Nucleus accumbens (tissue), 56 donors: ENCODE results near the gene BCAR3.
A peak's percentile ranks its signal among the peaks of the same experiment; 100 is the strongest.
"Not testable (repeated sequence)": the region's sequence is repeated elsewhere in the genome, so short reads cannot be mapped to it uniquely, and the experiment has no call there.

Experiments
- DNase-seq, 56 donors: peaks; one replicate each; lab custom pipeline; 2025; lab: John Stamatoyannopoulos, UW

Gene BCAR3

DNA sequence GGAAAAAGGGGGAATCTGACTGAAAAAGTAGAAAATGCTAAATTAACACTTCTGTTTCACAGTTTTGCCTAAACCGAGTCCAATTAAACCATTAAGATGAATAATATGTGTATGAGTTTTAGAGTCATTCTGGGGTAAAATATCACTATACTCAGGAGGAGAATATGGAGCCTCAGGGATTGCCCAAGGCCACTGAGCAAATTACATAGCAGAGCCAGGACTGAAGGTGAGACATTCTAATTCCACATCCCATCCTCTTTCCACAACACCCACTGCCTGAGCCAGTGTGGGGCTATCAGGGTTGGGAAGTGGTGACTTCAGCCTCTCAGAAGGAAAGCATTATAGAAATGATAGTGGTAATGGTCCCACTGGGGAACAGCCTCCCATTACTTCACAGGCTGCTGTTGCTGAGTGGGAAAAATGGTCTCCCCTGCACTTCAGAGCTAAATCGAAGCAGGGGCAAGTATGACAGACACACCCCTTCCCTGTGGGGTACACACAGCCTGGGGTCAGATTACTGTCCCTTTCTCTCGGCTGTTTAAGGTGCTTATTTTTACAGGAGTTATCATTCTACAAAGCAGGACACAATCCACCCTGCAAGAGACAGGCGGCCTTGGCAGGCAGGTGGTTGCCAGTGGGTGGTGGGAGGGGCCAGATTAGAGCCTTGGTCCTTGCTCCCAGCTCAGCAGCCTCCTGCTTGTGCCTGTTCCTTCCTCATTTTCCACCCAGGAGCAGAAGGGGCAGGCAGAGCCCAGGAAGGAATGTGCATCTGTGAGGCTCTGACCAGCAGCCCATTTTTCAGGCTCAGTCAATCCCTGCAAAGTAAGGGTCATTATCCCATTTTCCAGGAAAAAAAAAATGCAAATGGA lies 9.5 kb upstream of the BCAR3 start:
- DNase-seq, result no peak

DNA sequence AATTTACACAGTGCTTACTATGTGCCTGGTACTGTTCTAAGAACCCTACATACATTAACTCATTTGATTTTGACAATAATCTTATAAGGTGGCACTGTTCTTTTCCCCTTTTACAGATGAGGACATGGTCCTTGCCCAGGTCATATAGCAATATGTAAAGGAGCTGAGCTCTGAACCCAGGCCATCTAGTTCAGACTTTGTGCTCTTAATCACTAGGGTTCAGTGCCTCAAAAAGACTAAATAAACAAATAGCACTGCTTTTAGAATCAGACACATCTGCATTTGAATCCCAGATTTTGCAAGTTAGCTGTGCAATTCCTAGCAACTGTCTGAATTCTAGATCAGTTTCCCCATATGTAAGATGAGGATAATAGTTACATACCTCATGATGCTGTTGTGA lies 8.7 kb upstream of the BCAR3 start:
- DNase-seq, result no peak

DNA sequence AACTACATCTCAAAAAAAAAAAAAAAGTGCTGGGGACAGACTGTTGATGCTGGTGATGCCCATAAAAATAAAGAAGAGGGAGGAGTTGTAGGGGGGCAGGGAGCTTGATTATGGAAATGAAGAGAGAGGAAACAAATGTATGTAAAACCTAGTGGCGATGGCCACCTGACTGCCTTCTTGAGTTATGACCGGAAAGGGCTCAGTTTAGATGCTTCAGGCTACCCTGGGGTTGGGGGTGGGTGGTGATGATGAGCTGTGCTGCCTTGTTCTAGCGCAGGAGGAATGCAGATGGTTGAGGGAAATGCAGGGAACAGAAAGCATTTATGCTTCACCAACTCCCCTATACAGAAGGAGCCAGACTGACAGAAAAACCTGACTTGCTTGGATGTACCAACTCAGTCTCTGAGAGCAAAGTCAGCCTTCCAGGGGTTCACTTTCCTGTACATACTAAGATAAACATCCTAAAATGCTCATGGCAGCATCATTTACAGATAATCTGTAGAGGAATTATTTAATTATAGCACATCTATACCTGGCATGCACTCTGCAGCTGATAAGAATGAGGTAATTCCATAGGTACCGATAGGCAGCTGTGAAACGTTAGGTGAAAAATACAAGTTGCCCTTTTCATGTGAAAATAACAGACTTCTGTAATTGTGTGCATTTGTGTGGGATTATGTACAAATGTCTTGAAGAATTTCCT lies 8.0 kb upstream of the BCAR3 start:
- no peak for DNase-seq

DNA sequence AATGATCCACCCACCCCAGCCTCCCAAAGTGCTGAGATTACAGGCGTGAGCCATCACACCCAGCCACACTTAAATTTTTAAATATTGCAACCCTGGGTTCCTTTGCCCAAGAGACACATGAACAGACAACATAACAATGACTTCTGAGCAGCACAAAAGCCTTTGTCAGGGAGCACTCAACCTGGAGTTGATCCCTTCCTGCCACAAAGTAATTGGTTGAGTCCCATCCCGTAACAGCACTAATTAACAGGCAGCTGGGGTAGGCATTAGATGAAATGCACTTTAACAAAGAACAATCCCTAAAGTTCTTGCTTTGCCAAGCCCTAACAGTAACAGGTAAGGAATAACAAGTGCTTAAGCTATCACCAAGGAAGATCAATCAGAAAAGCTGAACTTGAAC lies 5.9 kb upstream of the BCAR3 start:
- DNase-seq, result no peak

DNA sequence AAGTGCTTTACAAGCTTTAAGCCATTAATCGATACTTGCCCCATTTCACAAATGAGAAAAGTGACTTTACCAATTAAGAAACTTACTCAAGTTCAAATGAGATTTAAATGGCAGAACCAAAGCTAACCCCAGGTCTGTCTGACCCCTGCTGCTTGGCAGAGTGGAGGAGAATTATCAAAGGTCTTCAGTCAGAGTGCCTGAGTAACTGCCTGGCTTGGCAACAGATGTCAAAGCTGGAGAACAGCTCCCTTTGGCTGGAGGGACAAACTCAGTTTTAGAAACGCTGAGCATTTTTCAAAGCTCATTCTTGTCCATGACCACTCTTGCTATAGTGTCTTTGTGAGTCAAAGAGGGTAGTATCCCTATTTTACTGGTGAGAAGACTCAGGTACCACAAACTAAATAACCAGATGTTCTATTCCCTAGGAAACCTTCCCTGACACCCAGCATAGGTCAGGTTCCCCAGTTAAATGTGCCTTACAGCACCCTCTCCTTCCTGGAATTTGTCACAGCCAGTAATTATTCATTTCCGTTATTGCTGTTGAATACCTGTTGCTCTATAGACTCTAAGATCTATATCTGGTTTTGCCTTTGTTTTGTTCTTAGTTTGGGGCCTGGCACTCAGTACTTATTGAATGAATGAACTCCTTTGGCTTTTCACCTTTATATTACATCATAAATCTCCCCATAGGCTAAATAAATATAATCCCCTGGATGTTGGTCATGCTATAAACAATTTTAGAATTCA lies 5.0 kb upstream of the BCAR3 start:
- DNase-seq, result no peak

DNA sequence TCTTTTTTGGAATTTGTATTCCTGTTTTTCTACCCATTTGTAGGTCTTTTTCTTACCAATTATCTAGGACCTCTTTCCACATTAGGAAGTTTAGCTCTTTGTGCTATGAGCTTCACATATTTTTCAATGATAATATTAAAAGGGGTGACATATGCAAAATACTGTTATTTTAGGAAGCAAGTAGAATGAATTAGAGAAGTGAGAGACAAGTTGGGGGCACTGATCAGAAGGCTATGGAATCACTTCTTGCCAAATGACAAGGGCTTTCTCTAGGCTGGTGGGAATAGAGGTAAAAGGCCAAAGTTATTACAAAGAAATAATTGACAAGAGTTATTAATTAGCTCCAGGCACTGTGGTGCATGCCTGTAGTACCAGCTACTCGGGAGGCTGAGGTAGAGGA lies 4.3 kb upstream of the BCAR3 start:
- DNase-seq, result no peak

DNA sequence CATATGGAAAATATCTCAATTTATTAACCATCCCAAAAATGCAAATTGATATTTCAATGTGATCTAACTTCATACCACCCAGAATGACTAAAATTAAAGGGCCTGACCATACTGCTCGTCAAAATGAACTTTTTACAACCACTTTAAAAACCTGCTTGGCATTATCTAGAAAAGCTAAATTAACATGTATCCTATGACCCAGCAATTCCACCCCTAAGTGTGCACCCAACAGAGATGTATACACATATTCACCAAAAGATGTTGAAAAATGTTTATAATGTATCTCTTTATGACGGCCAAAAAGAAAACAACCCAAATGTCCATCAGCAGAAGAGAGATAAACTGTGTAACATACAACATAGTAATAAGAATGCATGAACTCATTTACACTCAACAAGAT lies 1.6 kb upstream of the BCAR3 start:
- no peak for DNase-seq

DNA sequence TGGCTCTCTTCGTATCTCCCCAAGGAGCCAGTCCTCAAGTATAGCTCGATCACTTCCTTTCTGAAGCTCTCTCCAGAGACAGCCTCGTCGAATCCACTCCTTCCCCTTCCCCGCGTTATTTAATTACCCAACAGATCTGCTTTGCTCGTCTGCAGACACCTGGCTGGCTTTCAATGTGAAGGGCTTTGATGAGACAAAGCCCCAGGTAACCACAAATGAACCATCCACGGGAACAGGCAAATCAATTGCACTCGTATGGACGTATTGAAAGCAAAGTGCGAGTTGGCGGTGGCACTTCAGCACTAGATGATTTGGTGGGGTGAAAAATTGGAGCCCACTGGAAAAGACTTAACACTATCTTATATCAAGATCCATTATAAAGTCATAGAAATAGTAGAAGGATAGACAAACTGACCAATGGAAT lies 364 bp upstream of the BCAR3 start:
- no peak for DNase-seq

DNA sequence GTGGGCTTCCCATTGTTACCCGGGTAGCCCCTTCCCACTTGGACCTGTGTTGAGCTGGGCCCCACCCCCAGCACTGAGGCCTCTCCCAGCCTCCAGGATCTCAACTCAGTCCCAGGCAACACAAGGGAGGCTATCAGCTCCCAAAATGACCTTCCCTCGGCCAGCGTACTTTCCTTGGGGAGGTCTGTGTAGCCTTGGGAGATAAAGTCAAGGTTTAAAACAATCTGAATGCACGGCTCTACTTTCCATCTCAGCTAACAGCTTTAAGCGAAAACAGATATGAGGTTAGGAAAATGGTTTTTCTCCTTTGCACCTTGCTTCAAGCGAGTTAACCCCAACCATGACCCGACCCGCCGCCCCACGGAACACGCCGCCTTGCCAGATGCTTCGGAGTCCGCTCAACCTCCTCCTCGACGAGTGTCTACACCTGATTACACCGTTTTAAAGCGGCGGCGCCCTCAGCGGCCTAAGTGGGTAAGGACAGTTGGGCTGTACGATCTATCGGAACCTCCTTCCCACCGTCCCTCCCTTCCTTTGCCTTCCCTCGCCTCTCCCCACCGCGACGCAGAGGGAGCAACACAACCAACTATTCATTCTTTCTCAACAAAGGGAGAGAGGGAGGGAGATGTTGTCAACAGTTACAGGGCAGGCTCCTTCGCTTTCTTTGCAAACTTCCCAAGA lies 1.1 kb downstream of the BCAR3 start:
- DNase-seq, result peak in 44 of 56 donors; percentile 15 to 76 (median 40)

DNA sequence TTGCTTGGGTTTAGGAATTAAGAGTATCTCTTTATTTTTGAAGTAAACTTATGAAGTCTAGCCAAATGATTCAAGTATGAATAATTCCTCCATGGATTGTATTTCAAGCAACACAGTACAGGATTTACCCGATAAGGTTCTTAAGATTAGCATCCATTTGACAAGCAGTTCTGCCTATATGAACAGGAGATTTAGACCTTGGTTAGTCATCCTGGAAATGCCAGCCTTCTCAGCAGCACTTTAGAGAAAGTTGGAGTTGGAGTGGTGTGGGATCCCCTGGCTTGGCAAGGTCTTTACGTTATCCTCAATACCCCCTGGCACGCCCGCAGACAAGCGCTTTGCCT lies 1.6 kb downstream of the BCAR3 start:
- peak in 1 of 56 donors; percentile 6 for DNase-seq

DNA sequence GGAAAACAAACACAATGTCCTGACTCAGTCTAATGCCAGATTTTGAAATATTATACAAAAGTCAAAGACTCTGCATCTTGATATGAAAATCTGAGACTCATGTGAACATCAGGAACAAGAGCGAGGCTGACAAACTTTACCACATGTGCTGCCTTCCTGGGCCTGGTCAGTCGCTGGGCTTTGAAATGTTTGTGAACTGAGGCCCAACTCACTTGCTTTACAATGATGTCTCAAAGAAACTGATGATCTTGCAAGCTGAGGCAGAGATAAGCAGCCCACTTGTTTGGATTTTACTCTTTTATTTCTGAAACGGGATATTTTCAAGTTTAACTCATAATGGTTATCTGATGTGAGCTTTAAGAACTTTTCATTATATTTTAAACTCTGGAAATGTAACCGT lies 2.1 kb downstream of the BCAR3 start:
- DNase-seq, result no peak

DNA sequence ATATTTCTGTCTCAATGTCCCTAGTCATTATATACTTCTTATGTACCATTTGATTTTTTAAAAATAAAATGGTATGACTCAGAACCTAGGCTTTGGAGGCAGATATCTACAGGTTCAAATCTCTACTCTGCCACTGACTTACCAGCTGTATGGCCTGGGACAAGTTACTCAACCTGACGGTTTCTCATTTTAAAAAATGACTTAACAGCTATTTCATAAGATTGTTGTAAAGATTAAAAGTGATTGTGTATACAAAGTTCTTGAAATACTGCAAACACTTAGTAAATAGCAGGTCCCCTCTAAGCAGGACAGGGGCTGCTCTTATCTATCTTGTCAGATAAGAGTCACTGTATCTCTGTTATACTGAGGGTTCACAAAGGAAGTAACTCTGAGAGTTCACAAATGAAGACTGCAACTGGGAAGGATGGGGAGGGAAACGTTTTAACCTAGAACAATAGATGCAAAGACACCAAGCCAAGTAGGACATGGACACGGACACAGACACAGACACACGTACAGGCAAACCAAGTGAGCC lies 2.6 kb downstream of the BCAR3 start:
- no peak for DNase-seq

DNA sequence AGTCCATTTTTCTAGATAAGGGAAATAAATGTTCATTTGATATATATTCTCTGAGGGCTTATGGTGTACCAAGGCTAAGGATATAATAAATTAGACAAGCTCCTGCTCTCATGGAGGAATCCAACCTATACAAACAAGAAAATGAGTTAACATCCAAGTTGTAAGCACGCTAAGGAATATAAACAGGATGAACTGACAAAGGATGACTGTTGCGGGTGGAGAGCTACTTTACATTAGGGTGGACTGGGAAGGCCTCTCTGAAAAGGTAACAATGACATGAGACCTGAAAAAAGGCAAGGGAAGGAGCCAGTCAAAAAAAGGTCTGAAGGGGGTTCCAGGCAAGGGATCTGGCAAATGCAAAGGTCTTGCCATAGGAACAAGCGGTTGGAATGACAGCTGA lies 3.1 kb downstream of the BCAR3 start:
- no peak for DNase-seq

DNA sequence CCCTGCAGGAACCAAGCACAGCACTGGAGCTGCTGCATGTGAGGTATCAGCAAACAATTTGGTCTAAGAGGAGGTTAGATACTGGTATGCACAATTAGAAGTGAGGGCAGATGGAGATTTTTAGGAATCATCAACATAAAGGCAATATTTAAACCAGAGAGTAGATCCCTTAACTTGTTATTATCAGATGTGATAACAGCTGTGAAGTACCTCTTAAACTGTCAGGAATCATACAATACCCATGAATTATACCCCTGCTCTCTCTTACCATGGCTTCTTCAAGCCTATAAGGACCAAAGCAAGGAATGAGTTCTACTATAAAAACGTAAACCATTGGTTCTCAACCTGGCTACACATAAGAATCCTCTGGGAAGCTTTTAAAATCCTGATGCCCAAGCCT lies 3.9 kb downstream of the BCAR3 start:
- no peak for DNase-seq

DNA sequence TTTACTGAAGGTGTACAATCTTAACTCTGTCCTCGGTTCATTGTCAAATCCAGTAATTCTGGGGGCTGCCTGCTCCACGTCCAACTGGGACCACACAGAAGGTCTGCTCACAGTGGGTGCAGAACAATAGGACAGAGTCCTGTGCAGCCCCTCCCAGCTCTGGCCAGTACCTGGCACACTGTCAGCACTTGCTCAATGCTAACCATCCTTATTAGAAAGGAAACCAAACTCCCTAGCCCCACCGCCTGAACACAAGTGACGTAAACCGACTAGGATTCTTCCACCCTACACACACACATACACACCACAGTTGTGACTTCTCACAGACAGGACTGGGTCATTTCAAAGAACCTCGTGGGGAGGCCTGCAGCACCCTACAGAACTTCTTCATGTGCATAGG lies 5.2 kb downstream of the BCAR3 start:
- DNase-seq, result no peak

DNA sequence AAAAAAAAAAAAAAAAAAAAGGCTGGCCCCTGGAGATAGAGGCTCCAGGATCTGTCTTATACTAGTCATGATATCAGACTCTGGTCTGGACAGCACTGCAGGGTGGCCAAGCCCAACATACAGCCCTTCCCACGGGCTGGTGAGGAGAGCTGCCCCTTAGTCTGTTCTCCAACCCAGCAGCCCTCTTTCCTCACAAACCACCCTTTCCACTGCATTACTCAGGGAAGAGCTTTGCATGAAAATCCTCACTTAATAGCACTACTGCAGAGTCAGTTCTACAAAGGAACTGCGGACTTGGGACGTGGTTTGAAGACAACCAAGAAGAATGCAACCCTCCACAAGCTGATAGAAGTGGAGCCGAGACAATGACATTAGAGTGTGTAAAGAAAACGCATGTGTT lies 5.7 kb downstream of the BCAR3 start:
- DNase-seq, result no peak

DNA sequence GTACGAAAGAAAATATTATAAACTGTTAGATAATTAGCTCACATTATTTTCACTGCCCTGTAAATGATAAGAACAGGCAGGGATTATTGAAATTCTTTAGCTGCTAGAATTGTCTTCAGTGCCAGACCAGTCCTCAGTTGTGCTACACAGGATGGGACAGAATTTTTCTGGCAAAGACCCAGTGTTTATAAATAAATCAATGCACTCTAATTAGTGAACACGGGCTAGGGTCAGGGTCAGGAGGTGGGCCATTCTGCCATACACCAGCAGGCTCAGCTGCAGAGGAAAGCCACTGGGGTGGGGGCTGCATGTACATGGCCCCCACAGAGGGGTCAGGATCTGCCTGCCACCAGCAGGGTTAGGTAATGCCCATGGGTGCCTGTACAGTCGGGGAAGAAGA lies 6.4 kb downstream of the BCAR3 start:
- no peak for DNase-seq

DNA sequence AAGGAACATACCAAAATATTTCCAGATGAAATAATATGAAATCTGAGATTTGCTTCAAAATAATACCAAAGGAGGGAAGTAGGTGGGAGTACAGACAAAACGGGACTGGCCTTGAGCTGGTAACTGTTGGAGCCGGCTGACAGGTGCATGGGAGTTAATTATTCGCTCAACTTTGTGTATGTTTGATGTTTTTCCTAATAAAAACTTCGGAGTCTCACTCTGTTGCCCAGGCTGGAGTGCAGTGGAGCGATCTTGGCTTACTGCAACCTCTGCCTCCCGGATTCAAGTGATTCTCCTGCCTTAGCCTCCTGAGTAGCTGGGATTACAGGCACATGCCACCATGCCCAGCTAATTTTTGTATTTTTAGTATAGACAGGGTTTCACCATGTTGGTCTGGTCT lies 7.6 kb downstream of the BCAR3 start:
- not testable (repeated sequence) for DNase-seq

DNA sequence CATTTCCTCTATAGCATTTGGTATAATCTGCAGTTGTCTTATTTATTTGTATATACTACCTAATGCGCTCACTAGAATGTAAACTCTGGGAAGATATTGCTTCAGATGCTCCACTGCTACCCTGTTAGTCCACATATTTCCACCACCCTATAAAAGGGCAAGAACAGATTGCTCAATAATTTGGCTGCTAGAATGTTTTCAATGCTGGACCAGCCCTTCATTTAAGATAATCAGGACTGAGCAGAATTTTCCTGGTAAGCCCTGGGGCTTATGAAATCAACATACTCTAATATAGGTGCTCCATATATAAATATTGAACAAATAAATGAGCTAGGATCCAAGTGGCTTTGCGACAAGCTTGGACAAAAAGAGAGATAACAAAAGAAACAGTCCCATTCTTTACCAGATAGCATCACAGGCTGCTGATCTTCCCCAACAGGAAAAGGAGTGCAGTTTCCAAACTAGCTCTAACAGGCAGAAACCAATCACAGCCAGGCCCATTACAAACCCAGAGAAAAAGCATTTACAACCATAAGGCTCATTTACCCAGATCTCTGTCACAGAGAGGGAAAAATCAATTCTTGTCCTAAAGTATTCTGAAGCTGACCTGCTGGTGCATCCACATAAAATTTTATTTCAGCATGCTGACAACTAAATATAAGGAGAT lies 8.3 kb downstream of the BCAR3 start:
- no peak for DNase-seq
